GM23338 (cell line): ENCODE measurements around the gene BBS1. TPM values are rescaled to one million over a fixed set of nuclear protein-coding genes. Genes with fewer than 3 reads are reported as not detected.
A peak's percentile ranks its signal among the peaks of the same experiment; 100 is the strongest.

Experiments used
- ATAC-seq: fragments of 200-7000 bp; cut with Tn5 transposase; 3 replicates; pipeline ENCODE4 v1.9.1; 2020
- DNase-seq: peaks from one replicate; pipeline ENCODE4 v3.0.0-alpha.2; 2015; ENCODE audit warnings: low spot score
- H2AFZ ChIP-seq: fragments of 200-600 bp; sonication (generic); 2 replicates; pipeline ENCODE4 v1.8.0; 2016; ENCODE audit warnings: antibody characterized with exemption, mild to moderate bottlenecking, moderate library complexity
- H3F3A ChIP-seq: fragments of 200-600 bp; sonication (generic); replicated peaks from 2 replicates; pipeline ENCODE4 v1.8.0; 2017; ENCODE audit warnings: antibody characterized with exemption, mixed run types, low read depth
- H3K27ac ChIP-seq: fragments of 200-600 bp; sonication (generic); 2 replicates; pipeline ENCODE4 v1.6.1; 2016; ENCODE audit warnings: low read depth
- H3K27me3 ChIP-seq: fragments of 200-600 bp; sonication (generic); 2 replicates; pipeline ENCODE4 v1.8.0; 2016; ENCODE audit warnings: mild to moderate bottlenecking, mixed run types, moderate library complexity; ENCODE audit not compliant: insufficient read depth
- H3K36me3 ChIP-seq: fragments of 200-600 bp; sonication (generic); 2 replicates; pipeline ENCODE4 v1.8.0; 2016; ENCODE audit warnings: mild to moderate bottlenecking; ENCODE audit not compliant: insufficient read depth
- H3K4me1 ChIP-seq: fragments of 200-600 bp; sonication (generic); 2 replicates; pipeline ENCODE4 v1.8.0; 2016; ENCODE audit warnings: mild to moderate bottlenecking, moderate library complexity; ENCODE audit not compliant: insufficient read depth
- H3K4me2 ChIP-seq: fragments of 200-600 bp; sonication (generic); 2 replicates; pipeline ENCODE4 v1.7.1; 2017; ENCODE audit warnings: mixed run types
- H3K4me3 ChIP-seq: fragments of 200-600 bp; sonication (generic); 2 replicates; pipeline ENCODE4 v1.6.1; 2016; ENCODE audit warnings: mixed run types
- H3K79me2 ChIP-seq: fragments of 200-600 bp; sonication (generic); replicated peaks from 2 replicates; pipeline ENCODE4 v1.8.0; 2017; ENCODE audit warnings: mild to moderate bottlenecking; ENCODE audit not compliant: insufficient read depth
- H3K9me2 ChIP-seq: fragments of 200-600 bp; sonication (generic); 2 replicates; pipeline ENCODE4 v1.8.0; 2017; ENCODE audit not compliant: insufficient read depth
- H4K20me1 ChIP-seq: fragments of 200-600 bp; sonication (generic); replicated peaks from 2 replicates; pipeline ENCODE4 v1.8.0; 2017; ENCODE audit warnings: mild to moderate bottlenecking; ENCODE audit not compliant: insufficient read depth
- H3K27ac Mint-ChIP-seq: 2 replicates; pipeline ENCODE4 v1.8.0; 2020; ENCODE audit warnings: inconsistent platforms, mild to moderate bottlenecking, moderate library complexity, mixed read lengths
- H3K27me3 Mint-ChIP-seq: 3 replicates; pipeline ENCODE4 v1.8.0; 2022; ENCODE audit warnings: low read depth, mild to moderate bottlenecking, moderate library complexity, mixed read lengths, inconsistent platforms; ENCODE audit not compliant: insufficient read depth, poor library complexity
- H3K36me3 Mint-ChIP-seq: 3 replicates; pipeline ENCODE4 v1.8.0; 2021; ENCODE audit warnings: low read depth, mild to moderate bottlenecking, inconsistent platforms, moderate library complexity, mixed read lengths
- H3K4me1 Mint-ChIP-seq: 3 replicates; pipeline ENCODE4 v1.8.0; 2020; ENCODE audit warnings: mild to moderate bottlenecking, inconsistent platforms, mixed read lengths
- H3K4me3 Mint-ChIP-seq: 3 replicates; pipeline ENCODE4 v1.8.0; 2021; ENCODE audit warnings: moderate library complexity, mild to moderate bottlenecking, inconsistent platforms, mixed read lengths
- H3K9me3 Mint-ChIP-seq: 3 replicates; pipeline ENCODE4 v1.8.0; 2020; ENCODE audit warnings: moderate library complexity, mild to moderate bottlenecking, inconsistent platforms, mixed read lengths
- CREB1 ChIP-seq: fragments of 250-450 bp; sonication (Bioruptor Pico); IDR thresholded peaks from 2 replicates; pipeline ENCODE4 v1.5.0; 2020; ENCODE audit warnings: low read depth, mild to moderate bottlenecking, moderate library complexity
- EZH2 ChIP-seq: fragments of 200-600 bp; sonication (generic); IDR thresholded peaks from one replicate; pipeline ENCODE4 v1.8.0; 2017; ENCODE audit warnings: antibody characterized with exemption, mild to moderate bottlenecking, low read depth; ENCODE audit not compliant: unreplicated experiment
- EZH2phosphoT487 ChIP-seq: fragments of 200-600 bp; sonication (generic); IDR thresholded peaks from one replicate; pipeline ENCODE4 v1.8.1; 2018; ENCODE audit warnings: antibody characterized with exemption; ENCODE audit not compliant: unreplicated experiment
- STAT1 ChIP-seq: IDR thresholded peaks from one replicate; pipeline ENCODE4 v1.6.1; 2016; ENCODE audit warnings: antibody characterized with exemption; ENCODE audit not compliant: unreplicated experiment
- ZNF114 ChIP-seq: fragments of 250-450 bp; sonication (Bioruptor Pico); IDR thresholded peaks from 2 replicates; pipeline ENCODE4 v1.5.0; 2020; ENCODE audit warnings: mild to moderate bottlenecking, moderate library complexity
- ZNF331 ChIP-seq: fragments of 250-450 bp; sonication (Bioruptor Pico); IDR thresholded peaks from 2 replicates; pipeline ENCODE4 v1.5.0; 2020; ENCODE audit warnings: low read depth, mild to moderate bottlenecking, moderate library complexity
- polyA plus RNA-seq: library from polyadenylated mRNA; unstranded; fragments of >200 nt; fragmentation: Nextera tagmentation; extraction: Ambion mirVana; gene quantifications from 2 replicates; pipeline ENCODE4 v1.2.1, GENCODE V29; 2016
- total RNA-seq: library from RNA; depleted of rRNA; stranded (reverse); fragments of >200 nt; shearing (Covaris generic); gene quantifications from 2 replicates; pipeline ENCODE4 v1.2.3, GENCODE V29; 2014
- TF ChIP-seq, protein P1 (sequence below): IDR thresholded peaks from one replicate; pipeline ENCODE4 v1.6.1; 2018; ENCODE audit warnings: antibody characterized with exemption; ENCODE audit not compliant: unreplicated experiment
- TF ChIP-seq, protein P2 (sequence below): fragments of 250-450 bp; sonication (Bioruptor Pico); IDR thresholded peaks from 2 replicates; pipeline ENCODE4 v1.5.0; 2020; ENCODE audit warnings: mild to moderate bottlenecking, moderate library complexity
- TF ChIP-seq, protein P3 (sequence below), 2 experiments: fragments of 200-600 bp in 1 of 2; sonication (generic) in 1 of 2; conservative IDR thresholded peaks; 2 replicates each; pipeline versions ENCODE4 v1.5.1 to v1.6.1; 2016 to 2017; ENCODE audit warnings: antibody characterized with exemption in 2 of 2, low read depth in 2 of 2, mild to moderate bottlenecking in 2 of 2, moderate library complexity in 1 of 2
- TF ChIP-seq, protein P4 (sequence below): IDR thresholded peaks from 2 replicates; pipeline ENCODE4 v1.6.1; 2016; ENCODE audit warnings: antibody characterized with exemption

BBS1 gene
- total and polyA plus RNA-seq, 2 experiments from 2014 or later: 11.6 to 41.3 TPM

DNA sequence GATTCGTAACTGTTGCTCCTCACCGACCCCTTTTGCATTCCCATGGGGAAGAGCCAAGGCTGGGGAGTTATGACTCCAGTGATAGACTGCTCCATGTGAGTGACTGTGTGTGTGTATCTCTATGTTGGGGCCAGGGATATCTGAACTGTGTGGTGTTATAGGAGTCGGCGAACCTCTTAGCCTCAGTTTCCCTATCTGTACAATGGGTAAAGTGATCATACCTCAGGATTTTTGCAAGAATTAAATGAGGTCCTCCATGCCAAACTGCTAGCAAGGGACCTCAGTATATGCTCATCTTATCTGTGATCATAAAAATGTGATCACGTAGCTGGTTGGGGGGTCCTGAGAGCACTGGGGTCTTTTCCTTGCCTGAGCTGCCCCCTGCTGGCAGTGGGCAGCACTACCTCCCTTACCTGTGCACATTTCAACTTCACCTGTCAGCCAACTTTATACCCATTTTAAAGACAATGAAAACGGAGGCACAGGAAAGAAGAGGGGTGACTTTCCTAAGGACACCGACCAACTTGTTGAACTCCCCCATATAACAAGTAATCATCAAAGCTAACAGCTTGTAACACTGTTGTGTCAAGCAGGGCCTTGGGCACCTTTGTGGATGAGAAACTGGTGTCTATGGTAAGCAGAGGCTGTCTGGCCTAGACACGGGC is 31.6 kb upstream of the BBS1 start:
- peaks cover 7% of the 10 kb centered on the region; the same call in 1 of the 2 replicates for H3K36me3 ChIP-seq
- peak overlapping the region; percentile 91; the same call in 1 of the 2 replicates for H3K27ac Mint-ChIP-seq
- peaks cover 16% of the 10 kb centered on the region; the same call in 1 of the 2 replicates for H3F3A ChIP-seq
- H3K4me3 Mint-ChIP-seq: peak overlapping the region; percentile 86
- H3K36me3 Mint-ChIP-seq: peaks cover 4% of the 10 kb centered on the region; the same call in 1 of the 3 replicates
- no peaks in the 10 kb centered on the region for H3K9me3 Mint-ChIP-seq
- peaks cover 8% of the 10 kb centered on the region for H3K4me1 ChIP-seq
- no peaks in the 10 kb centered on the region for H3K9me2 ChIP-seq
- H3K27me3 Mint-ChIP-seq: peaks cover 15% of the 10 kb centered on the region
- peak overlapping the region; percentile 63 for H3K4me3 ChIP-seq
- H2AFZ ChIP-seq: no peak overlapping the region
- no peaks in the 10 kb centered on the region for H3K27me3 ChIP-seq
- DNase-seq (peak; percentile 71), ATAC-seq (peak; percentile 5; the same call in 1 of the 3 replicates)
- H3K4me2 ChIP-seq: peak overlapping the region; percentile 95
- H3K27ac ChIP-seq: peak overlapping the region; percentile 94; the same call in 1 of the 2 replicates
- H3K79me2 ChIP-seq: peaks cover 9% of the 10 kb centered on the region; the same call in 1 of the 2 replicates
- TF ChIP-seq EZH2phosphoT487 (no peak), EZH2 (no peak), CREB1 (CRISPR knock-in tag) (no peak), ZNF331 (CRISPR knock-in tag) (no peak), STAT1 (no peak), ZNF114 (CRISPR knock-in tag) (no peak)
- TF ChIP-seq, protein P1, sequence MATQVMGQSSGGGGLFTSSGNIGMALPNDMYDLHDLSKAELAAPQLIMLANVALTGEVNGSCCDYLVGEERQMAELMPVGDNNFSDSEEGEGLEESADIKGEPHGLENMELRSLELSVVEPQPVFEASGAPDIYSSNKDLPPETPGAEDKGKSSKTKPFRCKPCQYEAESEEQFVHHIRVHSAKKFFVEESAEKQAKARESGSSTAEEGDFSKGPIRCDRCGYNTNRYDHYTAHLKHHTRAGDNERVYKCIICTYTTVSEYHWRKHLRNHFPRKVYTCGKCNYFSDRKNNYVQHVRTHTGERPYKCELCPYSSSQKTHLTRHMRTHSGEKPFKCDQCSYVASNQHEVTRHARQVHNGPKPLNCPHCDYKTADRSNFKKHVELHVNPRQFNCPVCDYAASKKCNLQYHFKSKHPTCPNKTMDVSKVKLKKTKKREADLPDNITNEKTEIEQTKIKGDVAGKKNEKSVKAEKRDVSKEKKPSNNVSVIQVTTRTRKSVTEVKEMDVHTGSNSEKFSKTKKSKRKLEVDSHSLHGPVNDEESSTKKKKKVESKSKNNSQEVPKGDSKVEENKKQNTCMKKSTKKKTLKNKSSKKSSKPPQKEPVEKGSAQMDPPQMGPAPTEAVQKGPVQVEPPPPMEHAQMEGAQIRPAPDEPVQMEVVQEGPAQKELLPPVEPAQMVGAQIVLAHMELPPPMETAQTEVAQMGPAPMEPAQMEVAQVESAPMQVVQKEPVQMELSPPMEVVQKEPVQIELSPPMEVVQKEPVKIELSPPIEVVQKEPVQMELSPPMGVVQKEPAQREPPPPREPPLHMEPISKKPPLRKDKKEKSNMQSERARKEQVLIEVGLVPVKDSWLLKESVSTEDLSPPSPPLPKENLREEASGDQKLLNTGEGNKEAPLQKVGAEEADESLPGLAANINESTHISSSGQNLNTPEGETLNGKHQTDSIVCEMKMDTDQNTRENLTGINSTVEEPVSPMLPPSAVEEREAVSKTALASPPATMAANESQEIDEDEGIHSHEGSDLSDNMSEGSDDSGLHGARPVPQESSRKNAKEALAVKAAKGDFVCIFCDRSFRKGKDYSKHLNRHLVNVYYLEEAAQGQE: peak; percentile 21
- TF ChIP-seq, protein P2, sequence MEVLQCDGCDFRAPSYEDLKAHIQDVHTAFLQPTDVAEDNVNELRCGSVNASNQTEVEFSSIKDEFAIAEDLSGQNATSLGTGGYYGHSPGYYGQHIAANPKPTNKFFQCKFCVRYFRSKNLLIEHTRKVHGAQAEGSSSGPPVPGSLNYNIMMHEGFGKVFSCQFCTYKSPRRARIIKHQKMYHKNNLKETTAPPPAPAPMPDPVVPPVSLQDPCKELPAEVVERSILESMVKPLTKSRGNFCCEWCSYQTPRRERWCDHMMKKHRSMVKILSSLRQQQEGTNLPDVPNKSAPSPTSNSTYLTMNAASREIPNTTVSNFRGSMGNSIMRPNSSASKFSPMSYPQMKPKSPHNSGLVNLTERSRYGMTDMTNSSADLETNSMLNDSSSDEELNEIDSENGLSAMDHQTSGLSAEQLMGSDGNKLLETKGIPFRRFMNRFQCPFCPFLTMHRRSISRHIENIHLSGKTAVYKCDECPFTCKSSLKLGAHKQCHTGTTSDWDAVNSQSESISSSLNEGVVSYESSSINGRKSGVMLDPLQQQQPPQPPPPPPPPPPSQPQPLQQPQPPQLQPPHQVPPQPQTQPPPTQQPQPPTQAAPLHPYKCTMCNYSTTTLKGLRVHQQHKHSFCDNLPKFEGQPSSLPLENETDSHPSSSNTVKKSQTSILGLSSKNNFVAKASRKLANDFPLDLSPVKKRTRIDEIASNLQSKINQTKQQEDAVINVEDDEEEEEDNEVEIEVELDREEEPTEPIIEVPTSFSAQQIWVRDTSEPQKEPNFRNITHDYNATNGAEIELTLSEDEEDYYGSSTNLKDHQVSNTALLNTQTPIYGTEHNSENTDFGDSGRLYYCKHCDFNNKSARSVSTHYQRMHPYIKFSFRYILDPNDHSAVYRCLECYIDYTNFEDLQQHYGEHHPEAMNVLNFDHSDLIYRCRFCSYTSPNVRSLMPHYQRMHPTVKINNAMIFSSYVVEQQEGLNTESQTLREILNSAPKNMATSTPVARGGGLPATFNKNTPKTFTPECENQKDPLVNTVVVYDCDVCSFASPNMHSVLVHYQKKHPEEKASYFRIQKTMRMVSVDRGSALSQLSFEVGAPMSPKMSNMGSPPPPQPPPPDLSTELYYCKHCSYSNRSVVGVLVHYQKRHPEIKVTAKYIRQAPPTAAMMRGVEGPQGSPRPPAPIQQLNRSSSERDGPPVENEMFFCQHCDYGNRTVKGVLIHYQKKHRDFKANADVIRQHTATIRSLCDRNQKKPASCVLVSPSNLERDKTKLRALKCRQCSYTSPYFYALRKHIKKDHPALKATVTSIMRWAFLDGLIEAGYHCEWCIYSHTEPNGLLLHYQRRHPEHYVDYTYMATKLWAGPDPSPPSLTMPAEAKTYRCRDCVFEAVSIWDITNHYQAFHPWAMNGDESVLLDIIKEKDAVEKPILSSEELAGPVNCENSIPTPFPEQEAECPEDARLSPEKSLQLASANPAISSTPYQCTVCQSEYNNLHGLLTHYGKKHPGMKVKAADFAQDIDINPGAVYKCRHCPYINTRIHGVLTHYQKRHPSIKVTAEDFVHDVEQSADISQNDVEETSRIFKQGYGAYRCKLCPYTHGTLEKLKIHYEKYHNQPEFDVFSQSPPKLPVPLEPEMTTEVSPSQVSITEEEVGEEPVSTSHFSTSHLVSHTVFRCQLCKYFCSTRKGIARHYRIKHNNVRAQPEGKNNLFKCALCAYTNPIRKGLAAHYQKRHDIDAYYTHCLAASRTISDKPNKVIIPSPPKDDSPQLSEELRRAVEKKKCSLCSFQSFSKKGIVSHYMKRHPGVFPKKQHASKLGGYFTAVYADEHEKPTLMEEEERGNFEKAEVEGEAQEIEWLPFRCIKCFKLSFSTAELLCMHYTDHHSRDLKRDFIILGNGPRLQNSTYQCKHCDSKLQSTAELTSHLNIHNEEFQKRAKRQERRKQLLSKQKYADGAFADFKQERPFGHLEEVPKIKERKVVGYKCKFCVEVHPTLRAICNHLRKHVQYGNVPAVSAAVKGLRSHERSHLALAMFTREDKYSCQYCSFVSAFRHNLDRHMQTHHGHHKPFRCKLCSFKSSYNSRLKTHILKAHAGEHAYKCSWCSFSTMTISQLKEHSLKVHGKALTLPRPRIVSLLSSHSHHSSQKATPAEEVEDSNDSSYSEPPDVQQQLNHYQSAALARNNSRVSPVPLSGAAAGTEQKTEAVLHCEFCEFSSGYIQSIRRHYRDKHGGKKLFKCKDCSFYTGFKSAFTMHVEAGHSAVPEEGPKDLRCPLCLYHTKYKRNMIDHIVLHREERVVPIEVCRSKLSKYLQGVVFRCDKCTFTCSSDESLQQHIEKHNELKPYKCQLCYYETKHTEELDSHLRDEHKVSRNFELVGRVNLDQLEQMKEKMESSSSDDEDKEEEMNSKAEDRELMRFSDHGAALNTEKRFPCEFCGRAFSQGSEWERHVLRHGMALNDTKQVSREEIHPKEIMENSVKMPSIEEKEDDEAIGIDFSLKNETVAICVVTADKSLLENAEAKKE (CRISPR knock-in tag): no peak
- TF ChIP-seq, protein P3, sequence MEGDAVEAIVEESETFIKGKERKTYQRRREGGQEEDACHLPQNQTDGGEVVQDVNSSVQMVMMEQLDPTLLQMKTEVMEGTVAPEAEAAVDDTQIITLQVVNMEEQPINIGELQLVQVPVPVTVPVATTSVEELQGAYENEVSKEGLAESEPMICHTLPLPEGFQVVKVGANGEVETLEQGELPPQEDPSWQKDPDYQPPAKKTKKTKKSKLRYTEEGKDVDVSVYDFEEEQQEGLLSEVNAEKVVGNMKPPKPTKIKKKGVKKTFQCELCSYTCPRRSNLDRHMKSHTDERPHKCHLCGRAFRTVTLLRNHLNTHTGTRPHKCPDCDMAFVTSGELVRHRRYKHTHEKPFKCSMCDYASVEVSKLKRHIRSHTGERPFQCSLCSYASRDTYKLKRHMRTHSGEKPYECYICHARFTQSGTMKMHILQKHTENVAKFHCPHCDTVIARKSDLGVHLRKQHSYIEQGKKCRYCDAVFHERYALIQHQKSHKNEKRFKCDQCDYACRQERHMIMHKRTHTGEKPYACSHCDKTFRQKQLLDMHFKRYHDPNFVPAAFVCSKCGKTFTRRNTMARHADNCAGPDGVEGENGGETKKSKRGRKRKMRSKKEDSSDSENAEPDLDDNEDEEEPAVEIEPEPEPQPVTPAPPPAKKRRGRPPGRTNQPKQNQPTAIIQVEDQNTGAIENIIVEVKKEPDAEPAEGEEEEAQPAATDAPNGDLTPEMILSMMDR (conservative IDR thresholded peaks at IDR 0.05; ENCODE audit: low read depth in 2 of 2): peak; percentile 87 to 98
- TF ChIP-seq, protein P4, sequence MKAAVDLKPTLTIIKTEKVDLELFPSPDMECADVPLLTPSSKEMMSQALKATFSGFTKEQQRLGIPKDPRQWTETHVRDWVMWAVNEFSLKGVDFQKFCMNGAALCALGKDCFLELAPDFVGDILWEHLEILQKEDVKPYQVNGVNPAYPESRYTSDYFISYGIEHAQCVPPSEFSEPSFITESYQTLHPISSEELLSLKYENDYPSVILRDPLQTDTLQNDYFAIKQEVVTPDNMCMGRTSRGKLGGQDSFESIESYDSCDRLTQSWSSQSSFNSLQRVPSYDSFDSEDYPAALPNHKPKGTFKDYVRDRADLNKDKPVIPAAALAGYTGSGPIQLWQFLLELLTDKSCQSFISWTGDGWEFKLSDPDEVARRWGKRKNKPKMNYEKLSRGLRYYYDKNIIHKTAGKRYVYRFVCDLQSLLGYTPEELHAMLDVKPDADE: no peak
- H4K20me1 ChIP-seq: no peaks in the 10 kb centered on the region; the same call in none of the 2 replicates
- H3K4me1 Mint-ChIP-seq: peaks cover 25% of the 10 kb centered on the region
